Naive thymus-derived CD4-positive, alpha-beta T cell (primary cell): ENCODE measurements around the gene CX3CR1. TPM values are rescaled to one million over a fixed set of nuclear protein-coding genes. Genes with fewer than 3 reads are reported as not detected.
A peak's percentile ranks its signal among the peaks of the same experiment; 100 is the strongest.

Source experiments
- ATAC-seq: fragments of 150-1000 bp; cut with Tn5 transposase; 2 replicates; pipeline ENCODE4 v1.10.0; 2021; ENCODE audit warnings: mild to moderate bottlenecking, moderate library complexity
- CTCF ChIA-PET: fragments of 350-600 bp; sonication (Branson Sonifier 250); formaldehyde crosslinking; loops from one replicate; lab custom pipeline; 2021; ENCODE audit warnings: antibody characterized with exemption; lab: Charles Lee
- POLR2A ChIA-PET: fragments of 350-600 bp; sonication (Branson Sonifier 250); formaldehyde crosslinking; loops from one replicate; lab custom pipeline; 2021; ENCODE audit warnings: antibody characterized with exemption, inconsistent platforms; lab: Charles Lee
- DNase-seq, 9 donors: peaks; one replicate each; pipeline versions ENCODE4 v3.0.0 to v3.0.0-alpha.2; 2020 to 2022; ENCODE audit warnings: mixed read lengths in 1 of 9
- H3K27ac ChIP-seq: one replicate; pipeline ENCODE4 v1.7.0; 2013; ENCODE audit warnings: mild to moderate bottlenecking, low read depth, low read length, moderate library complexity
- H3K27me3 ChIP-seq, 2 donors: one replicate each; pipeline ENCODE4 v1.7.0; 2013; ENCODE audit warnings: low read length in 2 of 2, mild to moderate bottlenecking in 2 of 2, moderate library complexity in 2 of 2; ENCODE audit not compliant: control insufficient read depth in 2 of 2, insufficient read depth in 2 of 2
- H3K36me3 ChIP-seq, 3 experiments: 1 replicate in 2 of 3; 2 replicates in 1 of 3; pipeline ENCODE4 v1.7.0; 2013; ENCODE audit warnings: low read length in 3 of 3, mild to moderate bottlenecking in 3 of 3, moderate library complexity in 1 of 3; ENCODE audit not compliant: insufficient read depth in 3 of 3, control insufficient read depth in 2 of 3
- H3K4me1 ChIP-seq, 2 donors: one replicate each; pipeline ENCODE4 v1.7.0; 2013; ENCODE audit warnings: low read length in 2 of 2, mild to moderate bottlenecking in 2 of 2, moderate library complexity in 1 of 2; ENCODE audit not compliant: control insufficient read depth in 2 of 2, insufficient read depth in 2 of 2
- H3K4me3 ChIP-seq: 2 replicates; pipeline ENCODE4 v1.7.0; 2013; ENCODE audit warnings: mild to moderate bottlenecking, low read length
- H3K9me3 ChIP-seq, 3 experiments: 1 replicate in 2 of 3; 2 replicates in 1 of 3; pipeline ENCODE4 v1.7.0; 2013; ENCODE audit warnings: low read length in 3 of 3; ENCODE audit not compliant: control insufficient read depth in 2 of 3
- H3K27ac Mint-ChIP-seq, 9 donors: one replicate each; pipeline ENCODE4 v1.8.0; 2020 to 2022; ENCODE audit warnings: mixed read lengths in 9 of 9, mild to moderate bottlenecking in 8 of 9, moderate library complexity in 5 of 9, inconsistent platforms in 2 of 9
- H3K27me3 Mint-ChIP-seq, 5 donors: one replicate each; pipeline ENCODE4 v1.8.0; 2021 to 2022; ENCODE audit warnings: mixed read lengths in 5 of 5, mild to moderate bottlenecking in 1 of 5
- H3K36me3 Mint-ChIP-seq, 5 donors: one replicate each; pipeline ENCODE4 v1.8.0; 2020 to 2022; ENCODE audit warnings: mixed read lengths in 5 of 5, mild to moderate bottlenecking in 3 of 5, inconsistent platforms in 1 of 5
- H3K4me1 Mint-ChIP-seq, 7 donors: one replicate each; pipeline ENCODE4 v1.8.0; 2020 to 2022; ENCODE audit warnings: mixed read lengths in 7 of 7, mild to moderate bottlenecking in 3 of 7, inconsistent platforms in 1 of 7
- H3K4me3 Mint-ChIP-seq, 10 donors: one replicate each; pipeline ENCODE4 v1.8.0; 2020 to 2022; ENCODE audit warnings: mild to moderate bottlenecking in 10 of 10, mixed read lengths in 10 of 10, moderate library complexity in 6 of 10, inconsistent platforms in 2 of 10
- H3K9me3 Mint-ChIP-seq, 11 donors: one replicate each; pipeline ENCODE4 v1.8.0; 2020 to 2022; ENCODE audit warnings: mixed read lengths in 11 of 11, mild to moderate bottlenecking in 4 of 11, inconsistent platforms in 1 of 11, moderate library complexity in 1 of 11
- intact Hi-C, 2 donors: fragments of 100-400 bp; cut with micrococcal nuclease; formaldehyde crosslinking; loops; one replicate each; pipeline ENCODE4 v1.15.1; 2023
- polyA plus RNA-seq, 2 donors: library from polyadenylated mRNA; unstranded; fragments of 300-500 nt; fragmentation: Illumina TruSeq; gene quantifications; one replicate each; pipeline ENCODE4 v1.2.3, GENCODE V29; 2021
- total RNA-seq, 6 experiments: library from RNA in 5 of 6; stranded (reverse) in 5 of 6; gene quantifications; 1 replicate in 5 of 6; 2 replicates in 1 of 6; pipeline ENCODE4 v1.2.3 and lab custom pipeline; 2021 to 2026

CX3CR1 gene
- total and polyA plus RNA-seq, 7 experiments from 2014 or later, result 0.54 to 66.6 (median 1.1) TPM

DNA sequence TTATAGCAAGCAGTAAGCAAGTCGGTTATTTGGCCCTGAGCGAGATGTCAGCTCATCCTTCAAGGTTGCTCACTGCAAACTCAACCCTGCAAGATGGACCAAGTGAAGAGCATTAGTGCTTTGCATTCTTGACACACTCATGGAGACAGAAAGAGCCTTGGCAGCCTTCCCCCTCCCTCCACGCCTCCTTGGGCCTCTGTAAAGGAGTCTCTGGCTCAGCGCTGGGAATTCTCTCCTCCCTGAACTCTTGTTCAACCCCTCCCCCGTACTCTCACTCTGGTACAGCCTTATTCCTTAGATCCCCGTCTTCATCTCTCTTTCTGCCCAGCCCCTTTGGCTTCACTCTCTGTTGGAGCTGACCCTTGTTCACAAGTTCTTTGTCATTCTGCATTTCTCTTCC lies 2.2 kb upstream of the CX3CR1 start:
- POLR2A ChIA-PET, result no interaction called here
- Mint-ChIP-seq H3K36me3 (no peaks in the 10 kb centered on the region), H3K27ac (no peak overlapping the region), H3K4me3 (no peak overlapping the region), H3K4me1 (peaks cover 6 to 58% (median 8%) of the 10 kb centered on the region in 7 donors), H3K9me3 (no peaks in the 10 kb centered on the region), H3K27me3 (peaks cover 0 to 9% (median 0%) of the 10 kb centered on the region in 5 donors)
- Histone ChIP-seq H3K4me1 (peaks cover 0 to 9% of the 10 kb centered on the region in 2 donors), H3K27me3 (no peaks in the 10 kb centered on the region), H3K4me3 (no peak overlapping the region), H3K36me3 (no peaks in the 10 kb centered on the region), H3K27ac (no peak overlapping the region), H3K9me3 (no peaks in the 10 kb centered on the region)
- CTCF ChIA-PET, result no interaction called here
- no peak for ATAC-seq
- no peak for DNase-seq
- intact Hi-C loops, result no loop called here

- Mint-ChIP-seq H3K4me3 (peak overlapping the region in 2 of 10 donors; percentile 55 to 80), H3K4me1 (peaks cover 7 to 58% (median 8%) of the 10 kb centered on the region in 7 donors), H3K27ac (peak overlapping the region in 1 of 9 donors; percentile 60), H3K27me3 (peaks cover 0 to 11% (median 0%) of the 10 kb centered on the region in 5 donors), H3K36me3 (peaks cover 0 to 1% (median 0%) of the 10 kb centered on the region in 5 donors), H3K9me3 (no peaks in the 10 kb centered on the region)
- Histone ChIP-seq H3K9me3 (no peaks in the 10 kb centered on the region), H3K27me3 (no peaks in the 10 kb centered on the region), H3K4me1 (peaks cover 0 to 9% of the 10 kb centered on the region in 2 donors), H3K27ac (no peak overlapping the region), H3K4me3 (no peak overlapping the region), H3K36me3 (no peaks in the 10 kb centered on the region)
- POLR2A ChIA-PET, result no interaction called here
- ATAC-seq (peak; percentile 55), DNase-seq (no peak)
- CTCF ChIA-PET, result no interaction called here
- intact Hi-C loops, result no loop called here
Measured at GRCh38 chr3:39281533-39281932, 1.7 kb upstream of the CX3CR1 start.

DNA sequence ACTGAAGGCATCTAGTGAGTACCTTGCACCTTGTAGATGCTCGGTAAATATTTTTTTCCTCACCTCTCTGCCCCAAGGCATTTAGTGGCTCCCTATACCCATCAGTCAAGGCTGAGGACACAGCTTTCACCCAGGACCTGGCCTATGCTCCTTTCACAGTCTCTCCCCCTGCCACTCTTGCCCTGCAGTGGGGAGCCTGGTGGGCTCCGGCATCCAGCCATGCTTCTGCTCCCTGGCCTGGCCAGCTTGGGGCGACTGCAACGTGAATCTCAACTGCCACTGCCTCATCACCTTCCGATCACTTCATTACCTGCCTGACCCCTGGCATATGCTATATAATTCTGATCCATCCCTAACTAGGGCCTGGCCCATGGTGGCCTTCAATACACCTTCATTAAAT lies 735 bp upstream of the CX3CR1 start:
- ATAC-seq (no peak), DNase-seq (no peak)
- H3K27me3 ChIP-seq, result no peaks in the 10 kb centered on the region
- H3K4me1 ChIP-seq, result peaks cover 0 to 9% of the 10 kb centered on the region in 2 donors
- intact Hi-C loops, result no loop called here
- Mint-ChIP-seq H3K36me3 (peaks cover 0 to 6% (median 0%) of the 10 kb centered on the region in 5 donors), H3K27me3 (peaks cover 0 to 18% (median 0%) of the 10 kb centered on the region in 5 donors), H3K9me3 (no peaks in the 10 kb centered on the region), H3K4me3 (peak overlapping the region in 1 of 10 donors; percentile 90), H3K27ac (no peak overlapping the region), H3K4me1 (peaks cover 7 to 63% (median 9%) of the 10 kb centered on the region in 7 donors)
- H3K27ac ChIP-seq, result no peak overlapping the region
- H3K36me3 ChIP-seq, result no peaks in the 10 kb centered on the region
- ChIA-PET POLR2A (no interaction called here), CTCF (interaction anchor here (1.6 kb wide), 1 partner anchor 11 kb away, joined by 11 read pairs; no protein-coding TSS in a partner anchor)
- no peaks in the 10 kb centered on the region for H3K9me3 ChIP-seq
- no peak overlapping the region for H3K4me3 ChIP-seq

DNA sequence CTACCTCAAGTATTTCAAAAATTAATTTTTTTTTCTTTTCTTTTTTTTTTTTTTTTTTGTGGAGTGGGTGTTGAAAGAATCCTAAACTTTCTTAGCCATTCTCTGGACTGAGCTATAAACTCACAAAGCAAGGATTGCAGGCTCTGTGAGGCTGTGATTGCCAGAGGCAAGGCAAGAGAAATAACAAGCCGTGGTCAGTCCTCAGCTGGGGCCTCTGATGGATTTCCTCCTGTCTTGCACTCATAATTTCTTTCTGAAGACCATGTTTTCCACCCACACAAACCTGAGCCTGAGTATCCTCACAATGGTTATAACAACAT lies 1.3 kb downstream of the CX3CR1 start:
- POLR2A ChIA-PET, result interaction anchor here (0.6 kb wide), 1 partner anchor 13 kb away, joined by 3 read pairs; no protein-coding TSS in a partner anchor
- intact Hi-C loops, result no loop called here
- H3K4me3 ChIP-seq, result no peak overlapping the region

GRCh38 chr3:39277893-39278615 lies 1.8 kb downstream of the CX3CR1 start:
- POLR2A ChIA-PET, result no interaction called here

More for the DNA sequence above, 1.3 kb downstream of the CX3CR1 start:
- Mint-ChIP-seq H3K36me3 (peaks cover 0 to 6% (median 0%) of the 10 kb centered on the region in 5 donors), H3K4me3 (peak overlapping the region in 2 of 10 donors; percentile 35 to 76), H3K27ac (no peak overlapping the region), H3K27me3 (peaks cover 0 to 20% (median 0%) of the 10 kb centered on the region in 5 donors), H3K9me3 (no peaks in the 10 kb centered on the region), H3K4me1 (peaks cover 0 to 65% (median 3%) of the 10 kb centered on the region in 7 donors)
- DNase-seq, result no peak
- Histone ChIP-seq H3K27me3 (no peaks in the 10 kb centered on the region), H3K27ac (no peak overlapping the region), H3K9me3 (no peaks in the 10 kb centered on the region), H3K36me3 (no peaks in the 10 kb centered on the region), H3K4me1 (peaks cover 0 to 9% of the 10 kb centered on the region in 2 donors)
- CTCF ChIA-PET, result no interaction called here
- ATAC-seq, result no peak

DNA sequence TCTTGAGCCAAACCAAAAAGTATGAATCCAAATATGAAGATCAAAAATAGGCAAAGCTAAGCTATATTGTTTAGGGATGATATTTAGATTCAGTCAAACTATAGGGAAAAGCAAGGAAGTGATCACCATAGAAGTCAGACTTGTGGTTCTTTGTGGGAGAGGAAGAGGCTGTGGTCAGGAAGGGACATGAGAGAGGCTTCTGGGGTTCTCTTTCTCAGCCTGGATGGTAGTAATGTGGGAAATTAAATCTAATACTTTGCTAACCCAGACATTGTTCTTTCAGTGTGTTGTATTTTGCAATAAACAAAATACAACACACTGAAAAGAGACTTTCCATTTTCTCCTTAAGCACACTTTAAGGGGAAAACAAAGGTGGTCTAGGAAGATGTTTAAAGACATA lies 3.1 kb downstream of the CX3CR1 start:
- DNase-seq (no peak), ATAC-seq (no peak)
- POLR2A ChIA-PET, result no interaction called here
- H3K4me1 ChIP-seq, result peaks cover 0 to 8% of the 10 kb centered on the region in 2 donors
- peaks cover 0 to 20% (median 0%) of the 10 kb centered on the region in 5 donors for H3K27me3 Mint-ChIP-seq
- H3K9me3 Mint-ChIP-seq, result no peaks in the 10 kb centered on the region
- intact Hi-C loops, result no loop called here
- CTCF ChIA-PET, result interaction anchor here (1.0 to 1.7 kb wide), 2 partner anchors 11 to 16 kb away, joined by 3 to 6 read pairs; no protein-coding TSS in a partner anchor
- no peaks in the 10 kb centered on the region for H3K9me3 ChIP-seq
- H3K4me3 Mint-ChIP-seq, result peak overlapping the region in 2 of 10 donors; percentile 63 to 84
- H3K27me3 ChIP-seq, result no peaks in the 10 kb centered on the region
- H3K27ac Mint-ChIP-seq, result peak overlapping the region in 1 of 9 donors; percentile 64
- peaks cover 0 to 58% (median 3%) of the 10 kb centered on the region in 7 donors for H3K4me1 Mint-ChIP-seq
- H3K27ac ChIP-seq, result no peak overlapping the region
- peaks cover 0 to 10% (median 0%) of the 10 kb centered on the region in 5 donors for H3K36me3 Mint-ChIP-seq
- H3K36me3 ChIP-seq, result no peaks in the 10 kb centered on the region
- no peak overlapping the region for H3K4me3 ChIP-seq

More at GRCh38 chr3:39277893-39278615, 1.8 kb downstream of the CX3CR1 start:
- ATAC-seq, result no peak
- no peaks in the 10 kb centered on the region for H3K9me3 ChIP-seq
- H3K36me3 ChIP-seq, result no peaks in the 10 kb centered on the region
- H3K27me3 ChIP-seq, result no peaks in the 10 kb centered on the region
- peaks cover 0 to 20% (median 0%) of the 10 kb centered on the region in 5 donors for H3K27me3 Mint-ChIP-seq
- no peak for DNase-seq
- CTCF ChIA-PET, result interaction anchor here (1.7 kb wide), 1 partner anchor 10 kb away, joined by 6 read pairs; no protein-coding TSS in a partner anchor
- H3K4me3 Mint-ChIP-seq, result peak overlapping the region in 3 of 10 donors; percentile 13 to 76 (median 35)
- H3K36me3 Mint-ChIP-seq, result peaks cover 0 to 6% (median 0%) of the 10 kb centered on the region in 5 donors
- no peaks in the 10 kb centered on the region for H3K9me3 Mint-ChIP-seq
- intact Hi-C loops, result no loop called here
- H3K27ac ChIP-seq, result no peak overlapping the region
- H3K4me1 Mint-ChIP-seq, result peaks cover 0 to 63% (median 3%) of the 10 kb centered on the region in 7 donors
- H3K4me3 ChIP-seq, result no peak overlapping the region
- H3K4me1 ChIP-seq, result peaks cover 0 to 9% of the 10 kb centered on the region in 2 donors
- H3K27ac Mint-ChIP-seq, result no peak overlapping the region
